CD14-positive monocyte (primary cell): ENCODE measurements around the gene BARX2. TPM values are rescaled to one million over a fixed set of nuclear protein-coding genes. Genes with fewer than 3 reads are reported as not detected.

Source experiments
- DNase-seq, 3 donors: peaks; one replicate each; pipeline ENCODE4 v3.0.0-alpha.2; 2011 to 2022
- H2AFZ ChIP-seq: 2 replicates; pipeline ENCODE4 v1.6.0; 2012; ENCODE audit warnings: mild to moderate bottlenecking, low read depth, low read length, inconsistent platforms; ENCODE audit not compliant: insufficient read depth, poor library complexity, severe bottlenecking
- H3K27ac ChIP-seq, 2 donors: 1 replicate in 1 of 2; 2 replicates in 1 of 2; pipeline ENCODE4 v1.5.1; 2012 to 2013; ENCODE audit warnings: low read length in 2 of 2, control low read depth in 1 of 2, inconsistent platforms in 1 of 2, low read depth in 1 of 2, mild to moderate bottlenecking in 1 of 2
- H3K27me3 ChIP-seq, 2 donors: one replicate each; pipeline versions ENCODE4 v1.6.0 to v1.6.1; 2011 to 2013; ENCODE audit warnings: low read length in 2 of 2; ENCODE audit not compliant: control insufficient read depth in 2 of 2, insufficient read depth in 2 of 2
- H3K36me3 ChIP-seq, 2 donors: replicated peaks in 1 of 2; 1 replicate in 1 of 2; 2 replicates in 1 of 2; pipeline versions ENCODE4 v1.5.1 to v1.6.1; 2012 to 2013; ENCODE audit warnings: low read length in 2 of 2, control low read depth in 1 of 2, inconsistent platforms in 1 of 2, mild to moderate bottlenecking in 1 of 2; ENCODE audit not compliant: insufficient read depth in 2 of 2, control insufficient read depth in 1 of 2
- H3K4me1 ChIP-seq, 2 donors: 1 replicate in 1 of 2; 2 replicates in 1 of 2; pipeline versions ENCODE4 v1.5.1 to v1.6.1; 2012 to 2013; ENCODE audit warnings: low read length in 2 of 2, control low read depth in 1 of 2, inconsistent platforms in 1 of 2, mild to moderate bottlenecking in 1 of 2, moderate library complexity in 1 of 2; ENCODE audit not compliant: insufficient read depth in 2 of 2, control insufficient read depth in 1 of 2
- H3K4me2 ChIP-seq: replicated peaks from 2 replicates; pipeline ENCODE3; 2012; ENCODE audit warnings: low read length, moderate library complexity, mild to moderate bottlenecking; ENCODE audit not compliant: poor library complexity, severe bottlenecking; ENCODE audit errors: extremely low read depth
- H3K4me3 ChIP-seq, 3 experiments: fragments of 200-600 bp in 1 of 3; sonication (generic) in 1 of 3; replicated peaks in 1 of 3; 1 replicate in 2 of 3; 2 replicates in 1 of 3; pipeline ENCODE4 v1.5.1; 2011 to 2013; ENCODE audit warnings: low read length in 3 of 3, mild to moderate bottlenecking in 3 of 3, control low read depth in 2 of 3, low read depth in 2 of 3, inconsistent platforms in 1 of 3, moderate library complexity in 1 of 3
- H3K79me2 ChIP-seq: 2 replicates; pipeline ENCODE4 v1.6.0; 2012; ENCODE audit warnings: mild to moderate bottlenecking, control low read depth, inconsistent platforms, low read length, moderate library complexity; ENCODE audit not compliant: insufficient read depth
- H3K9ac ChIP-seq: 2 replicates; pipeline ENCODE4 v1.6.0; 2017; ENCODE audit warnings: low read length, mild to moderate bottlenecking; ENCODE audit not compliant: insufficient read depth, poor library complexity, severe bottlenecking
- H3K9me3 ChIP-seq, 2 donors: replicated peaks in 1 of 2; 1 replicate in 1 of 2; 2 replicates in 1 of 2; pipeline versions ENCODE4 v1.5.1 to v1.6.1; 2012 to 2013; ENCODE audit warnings: low read length in 2 of 2, control low read depth in 1 of 2; ENCODE audit not compliant: control insufficient read depth in 1 of 2, insufficient read depth in 1 of 2
- H4K20me1 ChIP-seq: 2 replicates; pipeline ENCODE4 v1.6.0; 2012; ENCODE audit warnings: mild to moderate bottlenecking, low read length, control low read depth, moderate library complexity; ENCODE audit not compliant: insufficient read depth
- H3K27ac Mint-ChIP-seq, 7 donors: one replicate each; pipeline ENCODE4 v1.8.0; 2020; ENCODE audit warnings: mild to moderate bottlenecking in 7 of 7, mixed read lengths in 7 of 7, moderate library complexity in 6 of 7, inconsistent platforms in 2 of 7
- H3K27me3 Mint-ChIP-seq, 3 donors: one replicate each; pipeline ENCODE4 v1.8.0; 2021 to 2022; ENCODE audit warnings: low read depth in 3 of 3, mild to moderate bottlenecking in 3 of 3, mixed read lengths in 3 of 3, moderate library complexity in 3 of 3, inconsistent platforms in 1 of 3
- H3K36me3 Mint-ChIP-seq, 2 donors: one replicate each; pipeline ENCODE4 v1.8.0; 2020; ENCODE audit warnings: mixed read lengths in 2 of 2, inconsistent platforms in 1 of 2, mild to moderate bottlenecking in 1 of 2
- H3K4me1 Mint-ChIP-seq: one replicate; pipeline ENCODE4 v1.8.0; 2020; ENCODE audit warnings: mild to moderate bottlenecking, mixed read lengths
- H3K4me3 Mint-ChIP-seq, 2 donors: one replicate each; pipeline ENCODE4 v1.8.0; 2020; ENCODE audit warnings: mild to moderate bottlenecking in 2 of 2, mixed read lengths in 2 of 2, moderate library complexity in 1 of 2
- H3K9me3 Mint-ChIP-seq, 7 donors: one replicate each; pipeline ENCODE4 v1.8.0; 2020 to 2022; ENCODE audit warnings: mixed read lengths in 7 of 7, mild to moderate bottlenecking in 6 of 7, moderate library complexity in 6 of 7, inconsistent platforms in 2 of 7
- WGBS: methylation state at CpG from one replicate; pipeline ENCODE4 v1.1.5; 2013; ENCODE audit warnings: missing lambda C conversion rate; ENCODE audit not compliant: insufficient coverage; 5-methylcytosine and 5-hydroxymethylcytosine counted together
- intact Hi-C, 2 donors: fragments of 100-400 bp; cut with micrococcal nuclease; formaldehyde crosslinking; loops; one replicate each; pipeline versions ENCODE4 v1.15.0 to v1.15.1; 2023
- polyA plus RNA-seq, 3 donors: library from polyadenylated mRNA; depleted of rRNA in 1 of 3; unstranded in 2 of 3; stranded (reverse) in 1 of 3; fragments of 300-500 nt in 2 of 3; fragments of >200 nt in 1 of 3; fragmentation: Illumina TruSeq in 2 of 3; gene quantifications; 1 replicate in 2 of 3; 2 replicates in 1 of 3; pipeline ENCODE4 v1.2.3, GENCODE V29; 2012 to 2021
- TF ChIP-seq, protein P1 (sequence below): fragments of 200-600 bp; IDR thresholded peaks from one replicate; pipeline ENCODE4 v1.8.0; 2022; ENCODE audit warnings: antibody characterized with exemption, mild to moderate bottlenecking

BARX2 gene
- polyA plus RNA-seq, 3 donors: not detected

DNA sequence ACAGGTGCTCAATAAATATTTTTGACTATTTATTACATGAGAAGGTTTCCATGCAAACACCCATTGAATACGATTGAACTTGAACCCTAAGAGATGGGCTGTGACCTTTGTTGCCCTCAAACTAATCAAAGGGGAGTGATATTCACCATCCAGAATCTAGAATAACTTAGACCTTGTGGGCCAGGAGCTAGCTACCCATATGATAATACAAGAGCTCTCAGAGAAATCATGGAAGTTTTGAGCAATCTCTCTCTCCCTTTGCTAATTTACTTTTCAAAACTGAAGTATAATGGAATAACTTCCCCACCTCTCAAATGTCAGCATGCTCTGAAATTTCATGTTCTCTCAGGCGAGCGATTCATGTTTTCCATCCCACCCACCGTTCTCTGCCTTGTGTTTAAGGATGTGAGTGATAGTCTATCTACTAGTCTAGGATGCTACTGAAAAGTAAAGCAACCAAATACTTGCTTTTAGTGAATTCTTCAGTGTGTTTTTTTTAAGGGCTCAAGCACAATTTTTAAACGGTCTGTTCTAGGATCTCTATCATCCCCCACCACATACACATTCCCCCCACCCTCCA, 33.3 kb downstream of the BARX2 start:
- WGBS: 60% methylated on average over 1 of the region's 5 CpGs
- Mint-ChIP-seq H3K4me3 (no peak overlapping the region), H3K27me3 (peaks cover 2 to 4% (median 2%) of the 10 kb centered on the region in 3 donors), H3K9me3 (peaks cover 0 to 7% (median 0%) of the 10 kb centered on the region in 7 donors), H3K4me1 (no peaks in the 10 kb centered on the region), H3K36me3 (no peaks in the 10 kb centered on the region), H3K27ac (no peak overlapping the region)
- H3K4me2 ChIP-seq: no peak overlapping the region
- H4K20me1 ChIP-seq: no peaks in the 10 kb centered on the region
- H2AFZ ChIP-seq: no peak overlapping the region
- no peaks in the 10 kb centered on the region for H3K4me1 ChIP-seq
- H3K9me3 ChIP-seq: no peaks in the 10 kb centered on the region
- H3K79me2 ChIP-seq: no peaks in the 10 kb centered on the region
- H3K27ac ChIP-seq: no peak overlapping the region
- intact Hi-C loops: no loop called here
- DNase-seq: no peak
- H3K27me3 ChIP-seq: peaks cover 0 to 2% of the 10 kb centered on the region in 2 donors
- H3K9ac ChIP-seq: no peak overlapping the region
- H3K4me3 ChIP-seq: no peak overlapping the region
- TF ChIP-seq, protein P1, sequence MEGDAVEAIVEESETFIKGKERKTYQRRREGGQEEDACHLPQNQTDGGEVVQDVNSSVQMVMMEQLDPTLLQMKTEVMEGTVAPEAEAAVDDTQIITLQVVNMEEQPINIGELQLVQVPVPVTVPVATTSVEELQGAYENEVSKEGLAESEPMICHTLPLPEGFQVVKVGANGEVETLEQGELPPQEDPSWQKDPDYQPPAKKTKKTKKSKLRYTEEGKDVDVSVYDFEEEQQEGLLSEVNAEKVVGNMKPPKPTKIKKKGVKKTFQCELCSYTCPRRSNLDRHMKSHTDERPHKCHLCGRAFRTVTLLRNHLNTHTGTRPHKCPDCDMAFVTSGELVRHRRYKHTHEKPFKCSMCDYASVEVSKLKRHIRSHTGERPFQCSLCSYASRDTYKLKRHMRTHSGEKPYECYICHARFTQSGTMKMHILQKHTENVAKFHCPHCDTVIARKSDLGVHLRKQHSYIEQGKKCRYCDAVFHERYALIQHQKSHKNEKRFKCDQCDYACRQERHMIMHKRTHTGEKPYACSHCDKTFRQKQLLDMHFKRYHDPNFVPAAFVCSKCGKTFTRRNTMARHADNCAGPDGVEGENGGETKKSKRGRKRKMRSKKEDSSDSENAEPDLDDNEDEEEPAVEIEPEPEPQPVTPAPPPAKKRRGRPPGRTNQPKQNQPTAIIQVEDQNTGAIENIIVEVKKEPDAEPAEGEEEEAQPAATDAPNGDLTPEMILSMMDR: no peak
- H3K36me3 ChIP-seq: no peaks in the 10 kb centered on the region

- Histone ChIP-seq H3K36me3 (no peaks in the 10 kb centered on the region), H3K27ac (no peak overlapping the region), H3K9me3 (no peaks in the 10 kb centered on the region), H4K20me1 (no peaks in the 10 kb centered on the region), H3K4me3 (no peak overlapping the region), H2AFZ (no peak overlapping the region), H3K27me3 (peaks cover 0 to 2% of the 10 kb centered on the region in 2 donors), H3K79me2 (no peaks in the 10 kb centered on the region), H3K4me2 (no peak overlapping the region), H3K4me1 (no peaks in the 10 kb centered on the region), H3K9ac (no peak overlapping the region)
- H3K4me3 Mint-ChIP-seq: no peak overlapping the region
- intact Hi-C loops: no loop called here
- H3K4me1 Mint-ChIP-seq: no peaks in the 10 kb centered on the region
- DNase-seq: no peak
- peaks cover 0 to 6% (median 2%) of the 10 kb centered on the region in 3 donors for H3K27me3 Mint-ChIP-seq
- H3K36me3 Mint-ChIP-seq: no peaks in the 10 kb centered on the region
- whole genome bisulfite sequencing: 100% methylated on average over 1 of the region's 3 CpGs
- TF ChIP-seq, protein P1: no peak
- peaks cover 0 to 7% (median 0%) of the 10 kb centered on the region in 7 donors for H3K9me3 Mint-ChIP-seq
- H3K27ac Mint-ChIP-seq: peak overlapping the region in 1 of 7 donors; percentile 23
Measured at GRCh38 chr11:129410395-129410960, 34.8 kb downstream of the BARX2 start.
